ENCODE results near the gene SLC2A4.

SLC2A4 gene

DNA sequence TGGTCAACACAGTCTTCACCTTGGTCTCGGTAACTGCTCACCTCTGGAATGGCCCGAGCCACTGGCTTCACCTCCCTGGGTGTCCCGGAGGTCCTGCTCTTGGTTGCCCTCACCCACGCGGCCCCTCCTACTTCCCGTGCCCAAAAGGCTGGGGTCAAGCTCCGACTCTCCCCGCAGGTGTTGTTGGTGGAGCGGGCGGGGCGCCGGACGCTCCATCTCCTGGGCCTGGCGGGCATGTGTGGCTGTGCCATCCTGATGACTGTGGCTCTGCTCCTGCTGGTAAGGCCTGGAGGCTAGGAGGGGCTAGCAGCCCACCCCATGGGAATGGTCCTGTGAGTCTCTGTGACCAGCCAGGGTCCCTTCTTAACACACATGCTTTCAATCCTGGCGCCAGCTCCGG, 3.4 kb downstream of the SLC2A4 start:
- no peak overlapping the region for H3K4me3 ChIP-seq (ENCODE audit: low read length)
- H3K27me3 ChIP-seq (replicated peaks; ENCODE audit: insufficient read depth, low read length) = peaks cover 86% of the 10 kb centered on the region
- TF ChIP-seq EZH2 (optimal IDR thresholded peaks at IDR 0.05; ENCODE audit: low read depth, low read length) (no peak), EZH2phosphoT487 (IDR thresholded peaks at IDR 0.05; ENCODE audit: low read length) (no peak)
- TF ChIP-seq, protein P1, sequence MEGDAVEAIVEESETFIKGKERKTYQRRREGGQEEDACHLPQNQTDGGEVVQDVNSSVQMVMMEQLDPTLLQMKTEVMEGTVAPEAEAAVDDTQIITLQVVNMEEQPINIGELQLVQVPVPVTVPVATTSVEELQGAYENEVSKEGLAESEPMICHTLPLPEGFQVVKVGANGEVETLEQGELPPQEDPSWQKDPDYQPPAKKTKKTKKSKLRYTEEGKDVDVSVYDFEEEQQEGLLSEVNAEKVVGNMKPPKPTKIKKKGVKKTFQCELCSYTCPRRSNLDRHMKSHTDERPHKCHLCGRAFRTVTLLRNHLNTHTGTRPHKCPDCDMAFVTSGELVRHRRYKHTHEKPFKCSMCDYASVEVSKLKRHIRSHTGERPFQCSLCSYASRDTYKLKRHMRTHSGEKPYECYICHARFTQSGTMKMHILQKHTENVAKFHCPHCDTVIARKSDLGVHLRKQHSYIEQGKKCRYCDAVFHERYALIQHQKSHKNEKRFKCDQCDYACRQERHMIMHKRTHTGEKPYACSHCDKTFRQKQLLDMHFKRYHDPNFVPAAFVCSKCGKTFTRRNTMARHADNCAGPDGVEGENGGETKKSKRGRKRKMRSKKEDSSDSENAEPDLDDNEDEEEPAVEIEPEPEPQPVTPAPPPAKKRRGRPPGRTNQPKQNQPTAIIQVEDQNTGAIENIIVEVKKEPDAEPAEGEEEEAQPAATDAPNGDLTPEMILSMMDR (IDR thresholded peaks at IDR 0.05; ENCODE audit: low read length) = no peak
- no peaks in the 10 kb centered on the region for H3K79me2 ChIP-seq (ENCODE audit: low read length)
- no peaks in the 10 kb centered on the region for H3K9me3 ChIP-seq (replicated peaks; ENCODE audit: insufficient read depth, low read length)
- H3K9me2 ChIP-seq (replicated peaks; ENCODE audit: insufficient read depth, low read length) = no peaks in the 10 kb centered on the region
- H4K20me1 ChIP-seq (ENCODE audit: insufficient read depth, low read length) = no peaks in the 10 kb centered on the region
- no peaks in the 10 kb centered on the region for H3K36me3 ChIP-seq (replicated peaks; ENCODE audit: insufficient read depth, low read length)
- peaks cover 10% of the 10 kb centered on the region for H3K4me1 ChIP-seq (ENCODE audit: low read length)
- H3F3A ChIP-seq (ENCODE audit: insufficient read depth, low read length) = peaks cover 8% of the 10 kb centered on the region
- no peak for DNase-seq
- no peak overlapping the region for H3K9ac ChIP-seq (ENCODE audit: low read length)
- no peak overlapping the region for H2AFZ ChIP-seq (ENCODE audit: low read length)
- H3K27ac ChIP-seq (ENCODE audit: low read length) = no peak overlapping the region
- no peak overlapping the region for H3K4me2 ChIP-seq (ENCODE audit: low read depth, low read length)

DNA sequence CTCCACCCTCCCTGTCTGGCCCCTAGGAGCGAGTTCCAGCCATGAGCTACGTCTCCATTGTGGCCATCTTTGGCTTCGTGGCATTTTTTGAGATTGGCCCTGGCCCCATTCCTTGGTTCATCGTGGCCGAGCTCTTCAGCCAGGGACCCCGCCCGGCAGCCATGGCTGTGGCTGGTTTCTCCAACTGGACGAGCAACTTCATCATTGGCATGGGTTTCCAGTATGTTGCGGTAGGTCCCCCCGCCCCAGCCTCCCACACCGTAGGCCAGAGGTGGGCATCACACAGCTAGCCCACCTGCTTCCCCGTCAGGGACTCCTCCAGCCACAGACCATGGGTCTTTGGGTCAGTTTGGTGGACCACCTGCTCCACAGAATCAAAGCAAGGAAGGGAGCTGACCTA, 4.2 kb downstream of the SLC2A4 start:
- no peak overlapping the region for H3K4me2 ChIP-seq (ENCODE audit: low read depth, low read length)
- H2AFZ ChIP-seq (ENCODE audit: low read length) = no peak overlapping the region
- no peaks in the 10 kb centered on the region for H3K9me2 ChIP-seq (replicated peaks; ENCODE audit: insufficient read depth, low read length)
- H3K4me1 ChIP-seq (ENCODE audit: low read length) = peaks cover 7% of the 10 kb centered on the region
- H3K79me2 ChIP-seq (ENCODE audit: low read length) = no peaks in the 10 kb centered on the region
- H3K9ac ChIP-seq (ENCODE audit: low read length) = no peak overlapping the region
- no peaks in the 10 kb centered on the region for H3K9me3 ChIP-seq (replicated peaks; ENCODE audit: insufficient read depth, low read length)
- no peaks in the 10 kb centered on the region for H3K36me3 ChIP-seq (replicated peaks; ENCODE audit: insufficient read depth, low read length)
- no peaks in the 10 kb centered on the region for H4K20me1 ChIP-seq (ENCODE audit: insufficient read depth, low read length)
- peaks cover 89% of the 10 kb centered on the region for H3K27me3 ChIP-seq (replicated peaks; ENCODE audit: insufficient read depth, low read length)
- no peak for DNase-seq
- peaks cover 6% of the 10 kb centered on the region for H3F3A ChIP-seq (ENCODE audit: insufficient read depth, low read length)
- H3K4me3 ChIP-seq (ENCODE audit: low read length) = no peak overlapping the region
- no peak overlapping the region for H3K27ac ChIP-seq (ENCODE audit: low read length)
- TF ChIP-seq EZH2 (optimal IDR thresholded peaks at IDR 0.05; ENCODE audit: low read depth, low read length) = no peak
- TF ChIP-seq, protein P1 (IDR thresholded peaks at IDR 0.05; ENCODE audit: low read length) = no peak
- TF ChIP-seq EZH2phosphoT487 (IDR thresholded peaks at IDR 0.05; ENCODE audit: low read length) = no peak

DNA sequence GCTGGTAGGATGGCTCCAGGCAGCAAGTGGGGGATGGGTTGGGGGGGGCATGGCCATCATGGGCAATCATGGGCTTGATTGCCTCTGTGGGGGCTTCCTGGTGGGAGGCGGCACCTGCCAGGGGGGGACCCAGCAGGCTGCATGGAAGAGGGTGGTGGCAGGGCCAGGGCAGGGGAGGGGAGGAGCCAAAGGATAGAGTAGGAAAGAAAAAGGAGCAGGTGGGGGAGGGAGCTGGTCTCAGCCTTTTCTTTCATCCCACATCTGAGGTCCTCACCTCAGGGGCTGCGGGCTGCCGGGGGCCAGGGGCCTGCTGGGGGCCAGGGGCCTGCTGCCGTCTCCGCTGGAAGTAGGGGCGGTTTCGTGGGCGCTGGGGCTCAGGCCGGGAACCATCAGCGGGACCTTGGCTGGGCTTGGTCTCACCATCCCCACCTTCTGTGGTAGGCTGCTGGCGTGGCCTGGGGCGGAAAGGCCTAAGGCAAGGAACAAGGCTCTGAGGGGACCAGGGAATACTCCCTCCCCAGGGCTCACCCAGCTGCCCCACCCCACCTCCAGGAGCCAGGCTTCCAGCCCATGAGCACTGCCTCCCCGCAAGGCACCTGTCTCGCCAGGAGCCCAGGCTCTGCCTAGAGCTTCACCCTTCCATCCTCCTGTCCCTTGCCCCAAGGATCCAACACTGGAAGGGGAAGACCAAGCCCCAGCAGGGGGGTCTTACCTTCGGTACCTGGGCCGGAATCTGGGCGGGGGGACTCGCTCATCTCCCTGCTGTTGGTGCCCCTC, 7.9 kb downstream of the SLC2A4 start:
- H3K27me3 ChIP-seq (replicated peaks; ENCODE audit: insufficient read depth, low read length) = peaks cover 95% of the 10 kb centered on the region
- no peak for TF ChIP-seq EZH2phosphoT487 (IDR thresholded peaks at IDR 0.05; ENCODE audit: low read length)
- no peak for TF ChIP-seq EZH2 (optimal IDR thresholded peaks at IDR 0.05; ENCODE audit: low read depth, low read length)
- TF ChIP-seq, protein P1 (IDR thresholded peaks at IDR 0.05; ENCODE audit: low read length) = no peak
- no peaks in the 10 kb centered on the region for H3K9me3 ChIP-seq (replicated peaks; ENCODE audit: insufficient read depth, low read length)
- no peak overlapping the region for H3K9ac ChIP-seq (ENCODE audit: low read length)
- no peaks in the 10 kb centered on the region for H4K20me1 ChIP-seq (ENCODE audit: insufficient read depth, low read length)
- H3K4me1 ChIP-seq (ENCODE audit: low read length) = peaks cover 7% of the 10 kb centered on the region
- H3K36me3 ChIP-seq (replicated peaks; ENCODE audit: insufficient read depth, low read length) = no peaks in the 10 kb centered on the region
- H3K4me2 ChIP-seq (ENCODE audit: low read depth, low read length) = no peak overlapping the region
- H3K9me2 ChIP-seq (replicated peaks; ENCODE audit: insufficient read depth, low read length) = no peaks in the 10 kb centered on the region
- H3K4me3 ChIP-seq (ENCODE audit: low read length) = no peak overlapping the region
- DNase-seq = no peak
- H3K27ac ChIP-seq (ENCODE audit: low read length) = no peak overlapping the region
- H2AFZ ChIP-seq (ENCODE audit: low read length) = no peak overlapping the region
- no peaks in the 10 kb centered on the region for H3F3A ChIP-seq (ENCODE audit: insufficient read depth, low read length)
- H3K79me2 ChIP-seq (ENCODE audit: low read length) = no peaks in the 10 kb centered on the region
